ENCODE data around the gene C11orf24. TPM values are rescaled to one million over a fixed set of nuclear protein-coding genes. Genes with fewer than 3 reads are reported as not detected.

C11orf24 gene
- total and polyA plus RNA-seq, 10 of the 15 experiments (the other 5 are each of a cell fraction or from before 2014, with no cell fraction given) = 4.3 to 104 (median 41.4) TPM

DNA sequence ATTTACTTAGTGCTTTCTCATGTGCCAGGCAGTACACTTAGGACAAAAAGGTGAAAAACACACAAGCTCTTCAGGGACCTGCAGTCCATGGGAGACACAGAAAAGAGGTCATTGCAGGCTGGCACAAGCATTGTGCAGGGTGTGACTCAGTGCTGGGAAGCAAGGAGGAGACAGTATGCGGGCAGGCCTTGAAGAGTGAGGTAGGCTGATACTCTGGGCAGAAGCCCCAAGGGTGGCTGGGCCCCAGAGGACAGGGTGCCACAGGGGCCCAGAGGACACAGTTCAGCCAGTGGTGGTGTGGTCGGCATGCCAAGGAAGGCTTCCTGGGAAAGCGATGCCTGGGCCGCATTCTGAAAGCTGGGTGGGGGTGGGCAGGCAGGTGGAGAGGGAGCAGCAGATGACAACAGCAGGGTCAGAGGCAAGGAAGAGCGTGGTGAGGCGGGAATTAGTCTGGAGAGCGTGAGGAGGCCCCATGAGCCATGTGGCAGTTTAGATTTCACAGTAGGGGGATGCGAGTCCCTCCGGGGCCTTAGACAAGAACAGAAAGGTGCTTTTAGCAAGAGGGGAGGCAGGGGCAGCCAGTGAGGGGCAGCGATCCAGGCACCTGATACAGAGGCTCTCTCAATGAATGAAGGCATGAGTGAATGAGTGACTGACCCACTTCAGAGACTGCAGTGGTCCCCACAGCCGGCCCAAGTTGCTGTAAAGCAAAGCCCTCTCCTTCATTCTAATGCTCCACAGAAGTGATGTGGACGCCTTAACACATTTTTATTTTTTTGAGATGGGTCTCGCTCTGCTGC is 6.8 kb downstream of the C11orf24 start (continued):
- TF ChIP-seq, protein P1, sequence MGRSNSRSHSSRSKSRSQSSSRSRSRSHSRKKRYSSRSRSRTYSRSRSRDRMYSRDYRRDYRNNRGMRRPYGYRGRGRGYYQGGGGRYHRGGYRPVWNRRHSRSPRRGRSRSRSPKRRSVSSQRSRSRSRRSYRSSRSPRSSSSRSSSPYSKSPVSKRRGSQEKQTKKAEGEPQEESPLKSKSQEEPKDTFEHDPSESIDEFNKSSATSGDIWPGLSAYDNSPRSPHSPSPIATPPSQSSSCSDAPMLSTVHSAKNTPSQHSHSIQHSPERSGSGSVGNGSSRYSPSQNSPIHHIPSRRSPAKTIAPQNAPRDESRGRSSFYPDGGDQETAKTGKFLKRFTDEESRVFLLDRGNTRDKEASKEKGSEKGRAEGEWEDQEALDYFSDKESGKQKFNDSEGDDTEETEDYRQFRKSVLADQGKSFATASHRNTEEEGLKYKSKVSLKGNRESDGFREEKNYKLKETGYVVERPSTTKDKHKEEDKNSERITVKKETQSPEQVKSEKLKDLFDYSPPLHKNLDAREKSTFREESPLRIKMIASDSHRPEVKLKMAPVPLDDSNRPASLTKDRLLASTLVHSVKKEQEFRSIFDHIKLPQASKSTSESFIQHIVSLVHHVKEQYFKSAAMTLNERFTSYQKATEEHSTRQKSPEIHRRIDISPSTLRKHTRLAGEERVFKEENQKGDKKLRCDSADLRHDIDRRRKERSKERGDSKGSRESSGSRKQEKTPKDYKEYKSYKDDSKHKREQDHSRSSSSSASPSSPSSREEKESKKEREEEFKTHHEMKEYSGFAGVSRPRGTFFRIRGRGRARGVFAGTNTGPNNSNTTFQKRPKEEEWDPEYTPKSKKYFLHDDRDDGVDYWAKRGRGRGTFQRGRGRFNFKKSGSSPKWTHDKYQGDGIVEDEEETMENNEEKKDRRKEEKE (IDR thresholded peaks at IDR 0.05) = no peak
- TF ChIP-seq MTA3 (IDR thresholded peaks at IDR 0.05; ENCODE audit: borderline replicate concordance, low read length) (no peak), GATAD2B (conservative IDR thresholded peaks at IDR 0.05; ENCODE audit: low read depth) (no peak), YY1 (IDR thresholded peaks at IDR 0.05; ENCODE audit: low read depth, low read length) (no peak), PML (IDR thresholded peaks at IDR 0.05; ENCODE audit: low read length) (no peak), SREBF2 (IDR thresholded peaks at IDR 0.05; ENCODE audit: low read length) (no peak), NR2C1 (IDR thresholded peaks at IDR 0.05) (no peak), CBX3 (IDR thresholded peaks at IDR 0.05; ENCODE audit: borderline replicate concordance, low read depth) (no peak)

DNA sequence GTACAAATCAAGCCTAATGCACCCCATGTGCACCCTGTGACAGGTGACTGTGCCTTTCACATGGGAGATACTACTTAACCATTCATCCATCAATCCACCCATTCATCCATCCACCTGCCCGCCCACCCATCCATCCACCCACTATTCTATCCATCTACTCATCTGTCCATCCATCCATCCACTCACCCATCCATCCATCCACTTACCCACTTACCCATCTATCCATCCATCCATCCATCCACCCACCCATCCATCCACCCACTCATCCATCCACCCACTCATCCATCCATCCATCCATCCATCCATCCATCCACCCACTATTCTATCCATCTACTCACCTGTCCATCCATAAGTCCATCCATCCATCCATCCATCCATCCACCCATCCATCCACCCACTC is 7.5 kb downstream of the C11orf24 start:
- ChIA-PET RAD21 (ENCODE audit: unreplicated experiment) (interaction anchor here (3.8 kb wide), 1 partner anchor 34 kb away, joined by 19 read pairs; no protein-coding TSS in a partner anchor), POLR2A (no interaction called here), SMC1A (ENCODE audit: uncharacterized antibody, unreplicated experiment) (no interaction called here), CTCF (interaction anchor here (14.0 kb wide), 1 partner anchor 33 kb away, joined by 365 read pairs; no protein-coding TSS in a partner anchor)
- intact Hi-C loops (cut with micrococcal nuclease; ENCODE audit: unreplicated experiment) = no loop called here
- Histone ChIP-seq H3K79me2 (ENCODE audit: control insufficient read depth, insufficient read depth, low read length) (peaks cover 32% of the 10 kb centered on the region), H3K4me3 (no peak overlapping the region), H3K27me3 (replicated peaks in 1 of 2; ENCODE audit: control insufficient read depth in 2 of 2, insufficient read depth in 2 of 2, low read length in 1 of 2) (no peaks in the 10 kb centered on the region), H2AFZ (ENCODE audit: control insufficient read depth, low read depth, low read length) (no peak overlapping the region), H3K27ac (ENCODE audit: control insufficient read depth, insufficient read depth) (no peak overlapping the region), H4K20me1 (ENCODE audit: control insufficient read depth, insufficient read depth) (no peaks in the 10 kb centered on the region), H3K9ac (ENCODE audit: control insufficient read depth, insufficient read depth, low read length) (no peak overlapping the region), H3K36me3 (ENCODE audit: control insufficient read depth in 2 of 2, insufficient read depth in 2 of 2, low read length in 1 of 2) (peaks cover 18 to 34% of the 10 kb centered on the region in 2 experiments; a peak in 3 of 4 replicates), H3K4me1 (ENCODE audit: control insufficient read depth, insufficient read depth, low read length) (peaks cover 28% of the 10 kb centered on the region), H3K9me3 (replicated peaks; ENCODE audit: control insufficient read depth, insufficient read depth, low read length) (no peaks in the 10 kb centered on the region), H3K4me2 (ENCODE audit: control insufficient read depth, insufficient read depth) (no peak overlapping the region)
- BruUV-seq (replicated peaks) = no TSS peak
- ATAC-seq (no peak), FAIRE-seq (no peak), DNase-seq (ENCODE audit: low read depth, low spot score) (no peak)
- TF ChIP-seq HCFC1 (IDR thresholded peaks at IDR 0.05; ENCODE audit: low read length) (no peak), ASH2L (IDR thresholded peaks at IDR 0.05; ENCODE audit: borderline replicate concordance, low read depth) (no peak), BHLHE40 (IDR thresholded peaks at IDR 0.05; ENCODE audit: borderline replicate concordance in 1 of 2, low read depth in 2 of 2, low read length in 1 of 2) (no peak), MTA2 (IDR thresholded peaks at IDR 0.05; ENCODE audit: low read depth) (no peak)
- TF ChIP-seq, protein P2, sequence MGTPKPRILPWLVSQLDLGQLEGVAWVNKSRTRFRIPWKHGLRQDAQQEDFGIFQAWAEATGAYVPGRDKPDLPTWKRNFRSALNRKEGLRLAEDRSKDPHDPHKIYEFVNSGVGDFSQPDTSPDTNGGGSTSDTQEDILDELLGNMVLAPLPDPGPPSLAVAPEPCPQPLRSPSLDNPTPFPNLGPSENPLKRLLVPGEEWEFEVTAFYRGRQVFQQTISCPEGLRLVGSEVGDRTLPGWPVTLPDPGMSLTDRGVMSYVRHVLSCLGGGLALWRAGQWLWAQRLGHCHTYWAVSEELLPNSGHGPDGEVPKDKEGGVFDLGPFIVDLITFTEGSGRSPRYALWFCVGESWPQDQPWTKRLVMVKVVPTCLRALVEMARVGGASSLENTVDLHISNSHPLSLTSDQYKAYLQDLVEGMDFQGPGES (IDR thresholded peaks at IDR 0.05) = no peak
- TF ChIP-seq, protein P3, sequence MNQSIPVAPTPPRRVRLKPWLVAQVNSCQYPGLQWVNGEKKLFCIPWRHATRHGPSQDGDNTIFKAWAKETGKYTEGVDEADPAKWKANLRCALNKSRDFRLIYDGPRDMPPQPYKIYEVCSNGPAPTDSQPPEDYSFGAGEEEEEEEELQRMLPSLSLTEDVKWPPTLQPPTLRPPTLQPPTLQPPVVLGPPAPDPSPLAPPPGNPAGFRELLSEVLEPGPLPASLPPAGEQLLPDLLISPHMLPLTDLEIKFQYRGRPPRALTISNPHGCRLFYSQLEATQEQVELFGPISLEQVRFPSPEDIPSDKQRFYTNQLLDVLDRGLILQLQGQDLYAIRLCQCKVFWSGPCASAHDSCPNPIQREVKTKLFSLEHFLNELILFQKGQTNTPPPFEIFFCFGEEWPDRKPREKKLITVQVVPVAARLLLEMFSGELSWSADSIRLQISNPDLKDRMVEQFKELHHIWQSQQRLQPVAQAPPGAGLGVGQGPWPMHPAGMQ (IDR thresholded peaks at IDR 0.05; ENCODE audit: borderline replicate concordance) = no peak
- WGBS (ENCODE audit: insufficient coverage, insufficient replicate concordance, low lambda C conversion rate, missing lambda C conversion rate) = 80% methylated on average over 1 of the region's 1 CpG
- in situ Hi-C loops (cut with MboI) = no loop called here
